Hepatocyte (in vitro differentiated cells): ENCODE results near the gene SPOCK3. TPM values are rescaled to one million over a fixed set of nuclear protein-coding genes. Genes with fewer than 3 reads are reported as not detected.

Experiments
- DNase-seq: peaks from one replicate; pipeline ENCODE4 v3.0.0-alpha.2; 2016; ENCODE audit warnings: low spot score
- H2AFZ ChIP-seq: fragments of 200-600 bp; sonication (generic); 2 replicates; pipeline ENCODE4 v1.6.0; 2016; ENCODE audit warnings: antibody characterized with exemption, mild to moderate bottlenecking
- H3K27ac ChIP-seq: fragments of 200-600 bp; sonication (generic); 2 replicates; pipeline ENCODE4 v1.5.1; 2016; ENCODE audit warnings: mild to moderate bottlenecking
- H3K27me3 ChIP-seq: fragments of 200-600 bp; sonication (generic); 2 replicates; pipeline ENCODE4 v1.6.1; 2016
- H3K36me3 ChIP-seq: fragments of 200-600 bp; sonication (generic); replicated peaks from 2 replicates; pipeline ENCODE4 v1.5.1; 2016; ENCODE audit warnings: low read depth; ENCODE audit not compliant: insufficient read depth
- H3K4me1 ChIP-seq: fragments of 200-600 bp; sonication (generic); 2 replicates; pipeline ENCODE4 v1.5.1; 2016; ENCODE audit warnings: mild to moderate bottlenecking, moderate library complexity; ENCODE audit not compliant: insufficient read depth
- H3K4me2 ChIP-seq: fragments of 200-600 bp; sonication (generic); 2 replicates; pipeline ENCODE4 v1.6.0; 2016
- H3K4me3 ChIP-seq: fragments of 200-600 bp; sonication (generic); 2 replicates; pipeline ENCODE4 v1.5.1; 2016; ENCODE audit warnings: mild to moderate bottlenecking
- H3K79me2 ChIP-seq: fragments of 200-600 bp; sonication (generic); 2 replicates; pipeline ENCODE4 v1.6.0; 2017; ENCODE audit warnings: mild to moderate bottlenecking
- H3K9me2 ChIP-seq: fragments of 200-600 bp; sonication (generic); replicated peaks from 2 replicates; pipeline ENCODE4 v1.6.0; 2017; ENCODE audit warnings: mild to moderate bottlenecking; ENCODE audit not compliant: insufficient read depth
- H3K9me3 ChIP-seq: fragments of 200-600 bp; sonication (generic); 2 replicates; pipeline ENCODE4 v1.5.1; 2016; ENCODE audit warnings: low read depth, mild to moderate bottlenecking
- H4K20me1 ChIP-seq: fragments of 200-600 bp; sonication (generic); 2 replicates; pipeline ENCODE4 v1.6.0; 2016; ENCODE audit warnings: mild to moderate bottlenecking; ENCODE audit not compliant: insufficient read depth, poor library complexity, severe bottlenecking
- CTCF ChIP-seq: fragments of 200-600 bp; sonication (generic); IDR thresholded peaks from 2 replicates; pipeline ENCODE4 v1.5.1; 2016; ENCODE audit warnings: antibody characterized with exemption, mild to moderate bottlenecking; ENCODE audit not compliant: poor library complexity
- EZH2 ChIP-seq: fragments of 200-600 bp; sonication (generic); IDR thresholded peaks from 2 replicates; pipeline ENCODE4 v1.6.1; 2016; ENCODE audit warnings: antibody characterized with exemption, mild to moderate bottlenecking, borderline replicate concordance
- EZH2phosphoT487 ChIP-seq: fragments of 200-600 bp; sonication (generic); IDR thresholded peaks from one replicate; pipeline ENCODE4 v1.6.1; 2018; ENCODE audit warnings: antibody characterized with exemption, mild to moderate bottlenecking, low read depth, moderate library complexity; ENCODE audit not compliant: unreplicated experiment, severe bottlenecking
- WGBS: methylation state at CpG from one replicate; pipeline ENCODE4 v1.1.6; 2016; ENCODE audit warnings: low lambda C conversion rate; ENCODE audit errors: missing lambda C conversion rate; 5-methylcytosine and 5-hydroxymethylcytosine counted together
- polyA plus RNA-seq: library from polyadenylated mRNA; unstranded; fragments of >200 nt; fragmentation: Nextera tagmentation; extraction: Ambion mirVana; gene quantifications from 2 replicates; pipeline ENCODE4 v1.2.1, GENCODE V29; 2016
- total RNA-seq: library from RNA; depleted of rRNA; stranded (reverse); fragments of >200 nt; gene quantifications from 2 replicates; pipeline ENCODE4 v1.2.3, GENCODE V29; 2014

Gene SPOCK3
- total and polyA plus RNA-seq, 2 experiments from 2014 or later = 3.0 to 3.4 TPM

- DNase-seq = no peak
- Histone ChIP-seq H3K79me2 (no peaks in the 10 kb centered on the region), H3K4me1 (no peaks in the 10 kb centered on the region), H2AFZ (no peak overlapping the region), H3K4me3 (no peak overlapping the region), H3K4me2 (no peak overlapping the region), H3K9me3 (no peaks in the 10 kb centered on the region), H3K36me3 (no peaks in the 10 kb centered on the region), H4K20me1 (no peaks in the 10 kb centered on the region), H3K27me3 (no peaks in the 10 kb centered on the region), H3K27ac (no peak overlapping the region), H3K9me2 (no peaks in the 10 kb centered on the region)
- TF ChIP-seq EZH2 (no peak), CTCF (no peak), EZH2phosphoT487 (no peak)
- WGBS = 74% methylated on average over 1 of the region's 1 CpG
These were observed 276.8 kb downstream of the SPOCK3 start for GRCh38 chr4:166957451-166957850.

- no peaks in the 10 kb centered on the region for H3K4me1 ChIP-seq
- WGBS = 83% methylated on average over 2 of the region's 2 CpGs
- no peaks in the 10 kb centered on the region for H3K79me2 ChIP-seq
- TF ChIP-seq EZH2phosphoT487 = no peak
- TF ChIP-seq CTCF = no peak
- TF ChIP-seq EZH2 = no peak
- no peak overlapping the region for H3K4me2 ChIP-seq
- DNase-seq = no peak
- no peaks in the 10 kb centered on the region for H3K27me3 ChIP-seq
- no peaks in the 10 kb centered on the region for H3K36me3 ChIP-seq
- H4K20me1 ChIP-seq = no peaks in the 10 kb centered on the region
- no peak overlapping the region for H3K4me3 ChIP-seq
- H3K9me3 ChIP-seq = no peaks in the 10 kb centered on the region
- H3K9me2 ChIP-seq = no peaks in the 10 kb centered on the region
- H2AFZ ChIP-seq = no peak overlapping the region
- no peak overlapping the region for H3K27ac ChIP-seq
These were observed 277.8 kb downstream of the SPOCK3 start for GRCh38 chr4:166956484-166956883.

DNA sequence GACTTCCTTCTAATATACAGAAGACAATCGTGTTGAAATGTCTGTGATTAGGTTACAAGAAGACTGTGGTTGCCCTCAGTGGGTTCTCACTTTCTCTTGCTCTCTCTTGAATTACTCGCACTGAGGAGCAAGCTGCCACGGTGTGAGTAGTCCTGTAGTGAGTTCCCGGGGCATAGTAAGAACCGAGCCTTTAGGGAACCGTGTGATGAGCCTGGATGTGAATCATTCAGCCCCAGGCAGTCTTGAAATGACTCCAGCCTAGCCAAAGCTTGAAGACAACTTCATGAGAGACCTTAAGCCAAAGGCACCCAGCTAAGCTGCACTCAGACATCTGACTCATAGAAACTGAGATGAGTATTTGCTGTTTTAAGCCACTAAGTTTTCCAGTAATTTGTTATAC lies 292.7 kb downstream of the SPOCK3 start:
- TF ChIP-seq CTCF (no peak), EZH2 (no peak), EZH2phosphoT487 (no peak)
- H3K27ac ChIP-seq = no peak overlapping the region
- DNase-seq = no peak
- no peaks in the 10 kb centered on the region for H3K4me1 ChIP-seq
- no peak overlapping the region for H2AFZ ChIP-seq
- H3K9me3 ChIP-seq = no peaks in the 10 kb centered on the region
- no peaks in the 10 kb centered on the region for H3K79me2 ChIP-seq
- H3K36me3 ChIP-seq = no peaks in the 10 kb centered on the region
- H3K4me2 ChIP-seq = no peak overlapping the region
- no peaks in the 10 kb centered on the region for H4K20me1 ChIP-seq
- 81% methylated on average over 6 of the region's 6 CpGs for WGBS
- no peaks in the 10 kb centered on the region for H3K27me3 ChIP-seq
- H3K9me2 ChIP-seq = no peaks in the 10 kb centered on the region
- H3K4me3 ChIP-seq = no peak overlapping the region

DNA sequence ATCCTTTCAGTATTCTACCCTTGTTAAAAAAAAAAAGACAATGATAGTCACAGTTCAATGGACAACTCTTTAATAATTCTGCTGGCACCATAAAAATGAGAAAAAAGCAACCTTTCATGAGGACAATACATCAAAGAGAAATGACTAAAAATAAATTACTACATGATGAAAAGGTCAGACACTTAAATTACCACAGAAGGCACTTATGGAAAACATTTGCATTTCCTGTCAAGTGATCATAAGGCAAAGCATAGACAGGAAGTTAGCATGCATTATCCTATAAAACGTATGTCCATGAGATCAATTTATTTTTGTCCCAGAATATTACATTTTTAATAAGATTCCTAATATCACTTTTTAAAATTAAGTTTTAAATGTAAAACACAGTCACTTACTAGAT lies 303.8 kb downstream of the SPOCK3 start:
- no peaks in the 10 kb centered on the region for H3K27me3 ChIP-seq
- H3K79me2 ChIP-seq = no peaks in the 10 kb centered on the region
- H4K20me1 ChIP-seq = no peaks in the 10 kb centered on the region
- no peak overlapping the region for H3K27ac ChIP-seq
- H3K36me3 ChIP-seq = no peaks in the 10 kb centered on the region
- H3K4me1 ChIP-seq = no peaks in the 10 kb centered on the region
- no peak overlapping the region for H3K4me2 ChIP-seq
- 80% methylated on average over 1 of the region's 1 CpG for WGBS
- no peaks in the 10 kb centered on the region for H3K9me2 ChIP-seq
- no peaks in the 10 kb centered on the region for H3K9me3 ChIP-seq
- TF ChIP-seq CTCF (no peak), EZH2 (no peak), EZH2phosphoT487 (no peak)
- DNase-seq = no peak
- H2AFZ ChIP-seq = no peak overlapping the region
- H3K4me3 ChIP-seq = no peak overlapping the region
